ENCODE data around the gene SETD4. TPM values are rescaled to one million over a fixed set of nuclear protein-coding genes. Genes with fewer than 3 reads are reported as not detected.
"Not testable (repeated sequence)": the region's sequence is repeated elsewhere in the genome, so short reads cannot be mapped to it uniquely, and the experiment has no call there.

The SETD4 gene
- polyA plus RNA-seq, 1 experiment = 12.2 TPM

GRCh38 chr21:36079010-36079649 is 18.8 kb upstream of the SETD4 start:
- ChIA-PET POLR2A (no interaction called here), CTCF (no interaction called here)
- Histone ChIP-seq H3K27me3 (ENCODE audit: control insufficient read depth, insufficient read depth, low read length) (no peaks in the 10 kb centered on the region), H3K9me3 (ENCODE audit: control insufficient read depth, insufficient read depth, low read length) (no peaks in the 10 kb centered on the region), H3K4me3 (ENCODE audit: low read depth, low read length) (no peak overlapping the region), H3K27ac (ENCODE audit: low read depth, low read length) (no peak overlapping the region)
- TF ChIP-seq CTCF (IDR thresholded peaks at IDR 0.05; ENCODE audit: low read depth, low read length) = no peak
- no peak for DNase-seq (ENCODE audit: low read depth, low spot score)

- ChIA-PET CTCF (no interaction called here), POLR2A (no interaction called here)
Measured at GRCh38 chr21:36077758-36078157, 17.4 kb upstream of the SETD4 start.

GRCh38 chr21:36076878-36077655 is 16.7 kb upstream of the SETD4 start:
- Histone ChIP-seq H3K27me3 (ENCODE audit: control insufficient read depth, insufficient read depth, low read length) (no peaks in the 10 kb centered on the region), H3K4me3 (ENCODE audit: low read depth, low read length) (no peak overlapping the region), H3K27ac (ENCODE audit: low read depth, low read length) (no peak overlapping the region), H3K9me3 (ENCODE audit: control insufficient read depth, insufficient read depth, low read length) (no peaks in the 10 kb centered on the region)
- CTCF ChIA-PET = interaction anchor here (0.6 to 0.9 kb wide), 2 partner anchors 8 to 28 kb away, joined by 3 read pairs; no protein-coding TSS in a partner anchor
- DNase-seq (ENCODE audit: low read depth, low spot score) = no peak
- no peak for TF ChIP-seq CTCF (IDR thresholded peaks at IDR 0.05; ENCODE audit: low read depth, low read length)
- POLR2A ChIA-PET = interaction anchor here (0.7 kb wide), 1 partner anchor 1406 kb away, joined by 3 read pairs; no protein-coding TSS in a partner anchor

More at GRCh38 chr21:36077758-36078157, 17.4 kb upstream of the SETD4 start:
- H3K27ac ChIP-seq (ENCODE audit: low read depth, low read length) = no peak overlapping the region
- no peak for DNase-seq (ENCODE audit: low read depth, low spot score)
- H3K9me3 ChIP-seq (ENCODE audit: control insufficient read depth, insufficient read depth, low read length) = no peaks in the 10 kb centered on the region
- TF ChIP-seq CTCF (IDR thresholded peaks at IDR 0.05; ENCODE audit: low read depth, low read length) = no peak
- H3K27me3 ChIP-seq (ENCODE audit: control insufficient read depth, insufficient read depth, low read length) = no peaks in the 10 kb centered on the region
- no peak overlapping the region for H3K4me3 ChIP-seq (ENCODE audit: low read depth, low read length)

- H3K27me3 ChIP-seq (ENCODE audit: control insufficient read depth, insufficient read depth, low read length) = no peaks in the 10 kb centered on the region
- ChIA-PET CTCF (no interaction called here), POLR2A (no interaction called here)
- no peak overlapping the region for H3K27ac ChIP-seq (ENCODE audit: low read depth, low read length)
- H3K9me3 ChIP-seq (ENCODE audit: control insufficient read depth, insufficient read depth, low read length) = no peaks in the 10 kb centered on the region
- no peak for DNase-seq (ENCODE audit: low read depth, low spot score)
- H3K4me3 ChIP-seq (ENCODE audit: low read depth, low read length) = no peak overlapping the region
- no peak for TF ChIP-seq CTCF (IDR thresholded peaks at IDR 0.05; ENCODE audit: low read depth, low read length)
Measured at GRCh38 chr21:36075953-36076352, 15.6 kb upstream of the SETD4 start.

- Histone ChIP-seq H3K27me3 (ENCODE audit: control insufficient read depth, insufficient read depth, low read length) (no peaks in the 10 kb centered on the region), H3K9me3 (ENCODE audit: control insufficient read depth, insufficient read depth, low read length) (no peaks in the 10 kb centered on the region), H3K4me3 (ENCODE audit: low read depth, low read length) (no peak overlapping the region), H3K27ac (ENCODE audit: low read depth, low read length) (no peak overlapping the region)
- no peak for TF ChIP-seq CTCF (IDR thresholded peaks at IDR 0.05; ENCODE audit: low read depth, low read length)
- no peak for DNase-seq (ENCODE audit: low read depth, low spot score)
- ChIA-PET POLR2A (no interaction called here), CTCF (no interaction called here)
Measured at GRCh38 chr21:36075171-36075570, 14.8 kb upstream of the SETD4 start.

- not testable (repeated sequence) for DNase-seq (ENCODE audit: low read depth, low spot score); H3K9me3 ChIP-seq (ENCODE audit: control insufficient read depth, insufficient read depth, low read length); H3K4me3 ChIP-seq (ENCODE audit: low read depth, low read length); H3K27ac ChIP-seq (ENCODE audit: low read depth, low read length); H3K27me3 ChIP-seq (ENCODE audit: control insufficient read depth, insufficient read depth, low read length)
- ChIA-PET POLR2A (interaction anchor here (0.7 kb wide), 1 partner anchor 8 kb away, joined by 4 read pairs; no protein-coding TSS in a partner anchor), CTCF (interaction anchor here (0.9 kb wide), 1 partner anchor 8 kb away, joined by 3 read pairs; no protein-coding TSS in a partner anchor)
Measured at GRCh38 chr21:36073911-36074310, 13.6 kb upstream of the SETD4 start.
